Activated CD4-positive, alpha-beta T cell treated with anti-CD3 and anti-CD28 coated beads, Interleukin-2, amount 50 U/mL, for 1 hour (primary cell): ENCODE measurements around the gene RHOB.

ENCODE experiments used
- DNase-seq: peaks from one replicate; pipeline ENCODE4 v3.0.0-alpha.2; 2020

The RHOB gene

GRCh38 chr2:20439503-20439902 lies 7.4 kb upstream of the RHOB start:
- DNase-seq = no peak

GRCh38 chr2:20440001-20440560 lies 6.8 kb upstream of the RHOB start:
- DNase-seq = no peak

- DNase-seq = no peak
Measured at GRCh38 chr2:20443276-20443920, 3.5 kb upstream of the RHOB start.

GRCh38 chr2:20444101-20444992 lies 2.5 kb upstream of the RHOB start:
- DNase-seq = no peak

- no peak for DNase-seq
Measured at GRCh38 chr2:20444993-20445910, 1.6 kb upstream of the RHOB start.

GRCh38 chr2:20446255-20446916 lies 488 bp upstream of the RHOB start:
- no peak for DNase-seq

GRCh38 chr2:20447437-20448245 lies 767 bp downstream of the RHOB start:
- DNase-seq = no peak

GRCh38 chr2:20448246-20448976 lies 1.5 kb downstream of the RHOB start:
- no peak for DNase-seq

- DNase-seq = no peak
Measured at GRCh38 chr2:20448977-20449306, 2.1 kb downstream of the RHOB start.

GRCh38 chr2:20449501-20450200 lies 2.8 kb downstream of the RHOB start:
- no peak for DNase-seq

- no peak for DNase-seq
Measured at GRCh38 chr2:20450201-20450999, 3.5 kb downstream of the RHOB start.

GRCh38 chr2:20451000-20451290 lies 4.1 kb downstream of the RHOB start:
- DNase-seq = no peak

- no peak for DNase-seq
Measured at GRCh38 chr2:20451341-20451740, 4.5 kb downstream of the RHOB start.

GRCh38 chr2:20451761-20452499 lies 5.1 kb downstream of the RHOB start:
- DNase-seq = no peak

GRCh38 chr2:20452551-20452950 lies 5.7 kb downstream of the RHOB start:
- no peak for DNase-seq

GRCh38 chr2:20453087-20453486 lies 6.2 kb downstream of the RHOB start:
- DNase-seq = no peak

GRCh38 chr2:20454036-20454981 lies 7.4 kb downstream of the RHOB start:
- no peak for DNase-seq
